Suprapubic skin (tissue), 4 donors: ENCODE data around the gene ADORA1. TPM values are rescaled to one million over a fixed set of nuclear protein-coding genes. Genes with fewer than 3 reads are reported as not detected.

Experiments
- DNase-seq, 2 donors: peaks; one replicate each; pipeline ENCODE4 v3.0.0-alpha.2; 2019; ENCODE audit warnings: low spot score in 2 of 2
- H3K27ac ChIP-seq: fragments of 200-600 bp; sonication (generic); one replicate; pipeline ENCODE4 v1.5.1; 2019
- H3K27me3 ChIP-seq: fragments of 200-600 bp; sonication (generic); one replicate; pipeline ENCODE4 v1.5.1; 2019
- H3K36me3 ChIP-seq: fragments of 200-600 bp; sonication (generic); one replicate; pipeline ENCODE4 v1.5.1; 2019
- H3K4me1 ChIP-seq: fragments of 200-600 bp; sonication (generic); one replicate; pipeline ENCODE4 v1.5.1; 2019
- H3K4me3 ChIP-seq: fragments of 200-600 bp; sonication (generic); one replicate; pipeline ENCODE4 v1.5.1; 2019; ENCODE audit warnings: mild to moderate bottlenecking
- H3K9me3 ChIP-seq: fragments of 200-600 bp; sonication (generic); one replicate; pipeline ENCODE4 v1.5.1; 2019
- EP300 ChIP-seq: sonication (generic); formaldehyde crosslinking; IDR thresholded peaks from one replicate; pipeline ENCODE4 v1.6.1; 2017; ENCODE audit warnings: antibody characterized with exemption
- POLR2A ChIP-seq, 2 donors: fragments of 450-650 bp; IDR thresholded peaks; one replicate each; pipeline ENCODE4 v1.6.1; 2017; ENCODE audit warnings: antibody characterized with exemption in 2 of 2, mild to moderate bottlenecking in 2 of 2, moderate library complexity in 2 of 2
- POLR2AphosphoS5 ChIP-seq, 3 donors: sonication (generic); formaldehyde crosslinking; IDR thresholded peaks; one replicate each; pipeline ENCODE4 v1.6.1; 2017; ENCODE audit warnings: antibody characterized with exemption in 3 of 3
- WGBS: methylation state at CpG from one replicate; pipeline ENCODE4 v1.1.5; 2018; 5-methylcytosine and 5-hydroxymethylcytosine counted together
- total RNA-seq, 4 donors: library from RNA; depleted of rRNA; stranded (reverse); fragments of >200 nt; gene quantifications; one replicate each; pipeline ENCODE4 v1.1.0, GENCODE V29; 2016
- TF ChIP-seq, protein P1 (sequence below), 2 donors: fragments of 200-600 bp in 1 of 2; fragments of 450-650 bp in 1 of 2; sonication (generic) in 1 of 2; IDR thresholded peaks; one replicate each; pipeline ENCODE4 v1.5.1; 2016 to 2019; ENCODE audit warnings: antibody characterized with exemption in 2 of 2, mild to moderate bottlenecking in 1 of 2, moderate library complexity in 1 of 2

The ADORA1 gene
- total RNA-seq, 4 donors from 2014 or later: 3.4 to 8.2 (median 5.6) TPM

DNA sequence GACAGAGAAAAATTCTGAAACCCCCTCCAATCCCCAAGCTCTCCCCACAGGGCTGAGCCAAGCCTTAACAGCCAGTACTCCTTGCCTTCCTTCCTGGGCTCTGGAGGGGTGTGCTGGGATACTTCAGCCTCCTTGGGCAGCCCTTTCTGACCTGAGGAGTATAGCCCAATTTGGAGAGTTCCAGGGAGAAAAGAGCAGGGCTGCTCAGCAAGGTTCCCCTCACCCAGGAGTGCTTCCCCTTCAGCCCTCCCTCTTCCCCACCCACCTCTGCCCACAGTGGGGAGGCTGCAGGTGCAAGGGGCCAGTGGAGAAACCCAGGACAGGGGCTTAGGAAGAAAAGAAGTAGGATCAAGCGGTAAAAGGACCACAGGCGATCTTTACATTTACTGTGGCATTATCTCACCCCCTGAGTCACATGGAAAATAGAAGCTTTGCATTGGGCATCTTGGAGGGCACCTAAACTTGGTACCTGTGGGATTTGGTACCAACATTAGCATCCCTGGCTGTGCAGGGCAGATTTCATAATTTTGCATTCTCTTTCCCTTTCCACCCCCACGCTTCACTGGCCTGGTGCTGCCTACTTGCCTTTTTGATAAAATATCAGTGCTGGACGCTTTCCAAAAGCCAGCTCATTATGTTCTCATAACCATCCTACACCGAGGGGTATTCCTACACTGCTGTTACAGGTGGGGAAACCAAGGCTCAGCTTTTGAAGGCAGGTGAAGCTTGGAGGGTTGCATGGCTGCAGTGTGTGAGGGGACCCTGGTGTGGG is 2.8 kb upstream of the ADORA1 start:
- Histone ChIP-seq H3K27me3 (peaks cover 72% of the 10 kb centered on the region), H3K27ac (no peak overlapping the region), H3K36me3 (no peaks in the 10 kb centered on the region), H3K4me1 (peaks cover 23% of the 10 kb centered on the region), H3K4me3 (no peak overlapping the region), H3K9me3 (no peaks in the 10 kb centered on the region)
- WGBS: 68% methylated on average over 5 of the region's 5 CpGs
- TF ChIP-seq, protein P1, sequence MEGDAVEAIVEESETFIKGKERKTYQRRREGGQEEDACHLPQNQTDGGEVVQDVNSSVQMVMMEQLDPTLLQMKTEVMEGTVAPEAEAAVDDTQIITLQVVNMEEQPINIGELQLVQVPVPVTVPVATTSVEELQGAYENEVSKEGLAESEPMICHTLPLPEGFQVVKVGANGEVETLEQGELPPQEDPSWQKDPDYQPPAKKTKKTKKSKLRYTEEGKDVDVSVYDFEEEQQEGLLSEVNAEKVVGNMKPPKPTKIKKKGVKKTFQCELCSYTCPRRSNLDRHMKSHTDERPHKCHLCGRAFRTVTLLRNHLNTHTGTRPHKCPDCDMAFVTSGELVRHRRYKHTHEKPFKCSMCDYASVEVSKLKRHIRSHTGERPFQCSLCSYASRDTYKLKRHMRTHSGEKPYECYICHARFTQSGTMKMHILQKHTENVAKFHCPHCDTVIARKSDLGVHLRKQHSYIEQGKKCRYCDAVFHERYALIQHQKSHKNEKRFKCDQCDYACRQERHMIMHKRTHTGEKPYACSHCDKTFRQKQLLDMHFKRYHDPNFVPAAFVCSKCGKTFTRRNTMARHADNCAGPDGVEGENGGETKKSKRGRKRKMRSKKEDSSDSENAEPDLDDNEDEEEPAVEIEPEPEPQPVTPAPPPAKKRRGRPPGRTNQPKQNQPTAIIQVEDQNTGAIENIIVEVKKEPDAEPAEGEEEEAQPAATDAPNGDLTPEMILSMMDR (IDR thresholded peaks at IDR 0.05): no peak
- no peak for TF ChIP-seq POLR2AphosphoS5 (IDR thresholded peaks at IDR 0.05)
- DNase-seq: no peak

DNA sequence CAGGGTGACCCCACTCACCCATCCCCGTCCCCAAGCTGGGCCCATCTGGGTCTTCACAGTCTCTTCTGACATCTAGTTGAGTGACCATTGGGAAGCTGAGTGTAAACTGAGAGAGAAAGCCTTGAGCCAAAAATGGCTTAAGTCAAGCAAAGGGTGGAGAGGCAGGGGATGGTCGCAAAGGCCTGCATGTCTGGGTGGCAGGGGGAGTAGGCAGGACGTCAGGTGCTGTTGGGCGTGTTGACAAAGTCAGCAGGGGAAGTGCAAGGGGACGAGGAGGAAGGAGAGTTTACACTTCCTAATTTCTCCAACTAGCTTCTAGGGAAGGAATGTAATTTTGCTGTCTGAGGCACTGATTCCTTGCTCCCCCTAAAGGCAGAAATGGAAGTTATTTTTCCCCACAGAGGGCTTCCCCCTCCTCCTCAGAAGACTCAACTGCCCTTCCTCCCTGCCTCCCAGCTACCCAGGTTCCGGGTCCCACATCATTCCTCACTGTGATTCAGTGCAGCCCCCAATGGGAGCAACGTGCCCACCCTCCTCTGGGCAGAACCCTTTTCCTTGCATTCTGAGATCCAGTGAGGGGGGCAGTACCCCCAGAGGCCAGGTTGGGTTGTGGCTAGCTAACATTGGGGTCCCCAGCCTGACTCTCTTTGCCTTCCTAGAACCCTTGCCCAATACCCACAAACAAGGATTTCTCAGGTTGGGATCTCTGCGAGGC is 1.2 kb upstream of the ADORA1 start:
- Histone ChIP-seq H3K4me1 (peaks cover 23% of the 10 kb centered on the region), H3K27me3 (peaks cover 56% of the 10 kb centered on the region), H3K27ac (no peak overlapping the region), H3K36me3 (no peaks in the 10 kb centered on the region), H3K9me3 (no peaks in the 10 kb centered on the region), H3K4me3 (no peak overlapping the region)
- TF ChIP-seq, protein P1 (IDR thresholded peaks at IDR 0.05): peak in 1 of 2 donors; percentile 10
- TF ChIP-seq EP300 (no peak), POLR2AphosphoS5 (IDR thresholded peaks at IDR 0.05) (no peak)
- DNase-seq: peak in 1 of 2 donors; percentile 43
- WGBS: 30% methylated on average over 8 of the region's 8 CpGs

DNA sequence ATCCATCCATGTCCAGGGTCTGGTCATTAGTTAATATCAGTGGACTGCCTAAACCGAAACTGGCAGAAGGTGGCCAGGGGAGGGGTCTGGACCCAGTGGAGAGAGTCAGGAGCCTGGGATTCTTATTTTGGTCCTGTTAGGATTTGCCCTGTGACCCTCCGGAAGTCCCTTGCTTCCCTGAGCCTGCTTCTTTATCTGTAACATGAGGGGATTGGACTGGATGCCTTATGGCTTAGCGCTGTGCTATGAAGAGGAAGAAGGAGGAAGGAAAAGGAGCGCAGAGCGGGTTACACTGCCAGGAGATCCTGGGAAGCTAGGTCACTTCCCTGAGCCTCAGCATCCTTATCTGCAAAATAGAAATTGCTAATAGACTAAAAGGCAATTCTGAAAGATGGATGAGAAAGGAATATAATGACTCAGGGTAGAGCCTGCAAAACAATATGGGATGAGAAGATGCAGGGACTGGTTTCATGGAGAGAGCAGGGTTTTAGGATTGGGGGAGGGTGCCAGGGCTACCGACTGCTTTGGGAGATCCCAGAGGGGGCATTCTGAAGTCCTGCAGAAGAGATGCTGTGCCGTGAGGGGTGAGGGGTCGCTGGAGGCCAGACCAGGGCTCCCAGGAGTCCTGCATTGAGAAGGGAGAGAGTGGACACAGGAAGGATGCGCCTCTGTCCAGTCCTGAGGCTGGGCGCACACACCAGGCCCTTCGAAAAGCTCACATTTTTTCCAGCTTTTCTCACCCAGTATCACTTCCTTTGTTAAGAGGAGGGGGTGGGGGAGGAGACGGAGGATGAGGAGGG is 460 bp upstream of the ADORA1 start:
- H3K27ac ChIP-seq: no peak overlapping the region
- peaks cover 53% of the 10 kb centered on the region for H3K27me3 ChIP-seq
- peak overlapping the region; percentile 49 for H3K4me3 ChIP-seq
- WGBS: 28% methylated on average over 8 of the region's 12 CpGs
- peak in 1 of 2 donors; percentile 47 for DNase-seq
- H3K9me3 ChIP-seq: no peaks in the 10 kb centered on the region
- no peak for TF ChIP-seq POLR2A (IDR thresholded peaks at IDR 0.05)
- TF ChIP-seq, protein P1 (IDR thresholded peaks at IDR 0.05): no peak
- TF ChIP-seq POLR2AphosphoS5 (IDR thresholded peaks at IDR 0.05): no peak
- no peak for TF ChIP-seq EP300
- no peaks in the 10 kb centered on the region for H3K36me3 ChIP-seq
- peaks cover 23% of the 10 kb centered on the region for H3K4me1 ChIP-seq

- Histone ChIP-seq H3K9me3 (no peaks in the 10 kb centered on the region), H3K4me1 (peaks cover 23% of the 10 kb centered on the region), H3K27ac (no peak overlapping the region), H3K4me3 (peak overlapping the region; percentile 49), H3K36me3 (no peaks in the 10 kb centered on the region), H3K27me3 (peaks cover 46% of the 10 kb centered on the region)
- 50% methylated on average over 7 of the region's 7 CpGs for WGBS
- TF ChIP-seq POLR2AphosphoS5 (IDR thresholded peaks at IDR 0.05) (no peak), POLR2A (IDR thresholded peaks at IDR 0.05) (no peak), EP300 (no peak)
- TF ChIP-seq, protein P1 (IDR thresholded peaks at IDR 0.05): no peak
- DNase-seq: no peak
Measured at GRCh38 chr1:203128431-203128715, 847 bp downstream of the ADORA1 start.
